Fibroblast of lung (primary cell): ENCODE data around the gene CERS4.
"Not testable (repeated sequence)": the region's sequence is repeated elsewhere in the genome, so short reads cannot be mapped to it uniquely, and the experiment has no call there.

Source experiments
- EZH2 ChIP-seq: IDR thresholded peaks from 2 replicates; pipeline ENCODE4 v1.5.1; 2012; ENCODE audit warnings: low read length, control low read depth, mild to moderate bottlenecking; ENCODE audit errors: missing control alignments
- TF ChIP-seq, protein P1 (sequence below), 2 donors: IDR thresholded peaks in 1 of 2; conservative IDR thresholded peaks in 1 of 2; 1 replicate in 1 of 2; 2 replicates in 1 of 2; pipeline ENCODE4 v1.5.1; 2011 to 2012; ENCODE audit warnings: low read length in 2 of 2, control low read depth in 1 of 2, inconsistent platforms in 1 of 2, low read depth in 1 of 2, mild to moderate bottlenecking in 1 of 2

GRCh38 chr19:8247129-8247890 is 38.1 kb downstream of the CERS4 start:
- TF ChIP-seq, protein P1, sequence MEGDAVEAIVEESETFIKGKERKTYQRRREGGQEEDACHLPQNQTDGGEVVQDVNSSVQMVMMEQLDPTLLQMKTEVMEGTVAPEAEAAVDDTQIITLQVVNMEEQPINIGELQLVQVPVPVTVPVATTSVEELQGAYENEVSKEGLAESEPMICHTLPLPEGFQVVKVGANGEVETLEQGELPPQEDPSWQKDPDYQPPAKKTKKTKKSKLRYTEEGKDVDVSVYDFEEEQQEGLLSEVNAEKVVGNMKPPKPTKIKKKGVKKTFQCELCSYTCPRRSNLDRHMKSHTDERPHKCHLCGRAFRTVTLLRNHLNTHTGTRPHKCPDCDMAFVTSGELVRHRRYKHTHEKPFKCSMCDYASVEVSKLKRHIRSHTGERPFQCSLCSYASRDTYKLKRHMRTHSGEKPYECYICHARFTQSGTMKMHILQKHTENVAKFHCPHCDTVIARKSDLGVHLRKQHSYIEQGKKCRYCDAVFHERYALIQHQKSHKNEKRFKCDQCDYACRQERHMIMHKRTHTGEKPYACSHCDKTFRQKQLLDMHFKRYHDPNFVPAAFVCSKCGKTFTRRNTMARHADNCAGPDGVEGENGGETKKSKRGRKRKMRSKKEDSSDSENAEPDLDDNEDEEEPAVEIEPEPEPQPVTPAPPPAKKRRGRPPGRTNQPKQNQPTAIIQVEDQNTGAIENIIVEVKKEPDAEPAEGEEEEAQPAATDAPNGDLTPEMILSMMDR (conservative IDR thresholded peaks at IDR 0.05 in 1 of 2, IDR thresholded peaks at IDR 0.05 in 1 of 2; ENCODE audit: low read depth in 1 of 2, low read length in 2 of 2) = not testable (repeated sequence)
- TF ChIP-seq EZH2 = not testable (repeated sequence)
